Right renal cortex interstitium (tissue), 3 donors: ENCODE results near the gene IMPG2. TPM values are rescaled to one million over a fixed set of nuclear protein-coding genes. Genes with fewer than 3 reads are reported as not detected.
"Not testable (repeated sequence)": the region's sequence is repeated elsewhere in the genome, so short reads cannot be mapped to it uniquely, and the experiment has no call there.

ENCODE experiments used
- DNase-seq, 3 donors: peaks; one replicate each; pipeline ENCODE4 v3.0.0-alpha.2; 2013; ENCODE audit warnings: low read depth in 3 of 3, low spot score in 2 of 3
- polyA plus RNA-seq, 3 donors: library from polyadenylated mRNA; unstranded; fragments of 120-200 nt; gene quantifications; one replicate each; pipeline ENCODE4 v1.2.1, GENCODE V29; 2013; ENCODE audit not compliant: insufficient read length in 3 of 3

Gene IMPG2
- polyA plus RNA-seq: under 1 TPM; 0.33 to 0.58 (median 0.41) TPM

- no peak for DNase-seq
Measured at GRCh38 chr3:101320475-101320874, at the start of gene IMPG2. Gene IMPG2, minus strand, starts transcription at chr3:101320575. Its CDS starts 203 bp downstream, at chr3:101320372.

GRCh38 chr3:101362406-101362805 is 42.0 kb upstream of the IMPG2 start:
- no peak for DNase-seq

DNA sequence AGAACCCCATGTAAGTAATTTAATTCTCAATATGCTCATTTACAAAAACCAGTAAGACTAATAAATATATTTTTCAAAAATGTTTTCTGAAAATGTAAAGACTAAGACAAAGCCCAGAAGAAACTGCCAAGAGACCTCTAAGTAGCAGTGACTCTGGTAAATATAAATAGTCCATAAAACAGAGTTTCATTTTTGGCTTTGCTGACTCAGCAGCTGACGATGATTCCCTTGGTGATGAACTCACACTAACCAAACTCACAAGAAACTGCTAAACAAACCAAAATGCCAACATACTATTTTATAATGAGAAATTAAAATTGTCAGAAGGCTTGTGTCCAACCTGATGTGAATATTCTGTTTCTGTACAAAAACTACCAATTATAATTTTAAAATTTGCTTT is 31.5 kb upstream of the IMPG2 start:
- DNase-seq: no peak

DNA sequence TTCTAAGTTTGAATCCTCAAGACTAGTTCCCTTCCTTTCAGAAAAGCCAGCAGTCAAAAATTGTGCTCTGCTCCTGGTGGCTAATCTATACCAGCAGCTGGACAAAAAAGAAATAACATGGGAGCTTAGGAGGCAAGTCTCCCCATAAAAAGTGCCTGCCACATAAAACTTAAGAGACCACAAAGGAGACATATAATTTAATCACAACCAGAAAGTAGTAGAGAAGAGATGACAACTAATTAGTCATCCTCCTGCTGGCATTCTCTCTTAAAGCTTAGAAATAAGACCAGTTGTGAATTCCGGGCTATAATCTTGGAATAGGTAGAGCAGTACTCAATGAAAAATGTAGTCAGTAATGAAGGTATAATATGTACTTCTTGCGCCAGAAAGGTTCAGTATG is 20.2 kb upstream of the IMPG2 start:
- no peak for DNase-seq

DNA sequence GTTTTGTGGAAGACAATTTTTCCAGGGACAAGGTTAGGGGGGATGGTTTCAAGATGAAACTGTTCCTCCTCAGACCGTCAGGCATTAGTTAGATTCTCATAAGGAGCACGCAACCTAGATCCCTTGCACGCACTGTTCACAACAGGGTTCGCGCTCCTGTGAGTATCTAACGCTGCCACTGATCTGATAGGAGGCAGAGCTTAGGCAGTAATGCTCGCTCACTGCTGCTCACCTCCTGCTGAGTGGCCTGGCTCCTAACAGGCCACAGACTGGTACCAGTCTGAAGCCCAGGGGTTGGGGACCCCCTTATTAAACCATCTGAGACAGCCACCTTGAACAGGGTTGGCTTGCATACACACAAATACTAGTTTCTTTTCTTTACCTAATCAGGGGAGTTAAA is 13.5 kb upstream of the IMPG2 start:
- no peak for DNase-seq

GRCh38 chr3:101329016-101329673 is 8.8 kb upstream of the IMPG2 start:
- DNase-seq: no peak

- DNase-seq: no peak
Measured at GRCh38 chr3:101325393-101326134, 5.2 kb upstream of the IMPG2 start.

DNA sequence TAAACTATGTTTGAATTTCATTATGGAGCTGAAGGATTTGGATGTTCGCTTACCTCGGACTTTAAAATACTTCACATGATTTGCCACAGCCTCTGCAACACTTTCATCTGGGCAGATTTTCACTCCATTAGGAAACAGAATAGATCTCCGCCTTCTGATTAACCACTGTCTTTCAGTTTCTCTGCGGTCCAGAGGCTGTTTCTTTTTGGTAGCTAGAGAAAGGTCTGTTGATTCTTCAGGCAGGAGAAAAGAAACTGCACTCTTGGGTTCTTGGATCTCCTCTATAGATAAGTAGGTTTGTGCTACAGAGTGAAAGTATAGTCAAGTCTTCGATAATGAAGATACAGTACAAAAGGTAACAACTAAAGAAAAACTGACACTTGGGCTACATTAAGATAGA is 844 bp downstream of the IMPG2 start:
- DNase-seq: no peak

GRCh38 chr3:101312545-101312944 is 7.8 kb downstream of the IMPG2 start:
- DNase-seq: no peak

DNA sequence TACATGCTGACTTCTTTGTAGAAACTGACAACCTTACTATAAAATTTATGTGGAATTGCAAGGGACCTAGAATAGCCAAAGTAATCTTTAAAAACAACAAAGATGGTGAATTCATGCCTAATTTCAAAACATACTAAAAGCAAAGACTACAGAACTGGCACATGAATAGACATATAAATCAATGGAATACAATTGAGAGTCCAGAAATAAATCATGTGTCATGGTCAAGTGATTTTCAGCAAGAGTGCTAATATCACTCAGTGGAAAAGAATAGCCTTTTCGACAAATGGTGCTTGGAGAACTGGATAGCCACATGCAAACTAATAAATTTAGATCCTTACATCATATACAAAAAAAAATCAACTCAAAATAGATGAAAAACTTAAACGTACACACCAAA is 8.7 kb downstream of the IMPG2 start:
- DNase-seq: no peak

- DNase-seq: no peak
Measured at GRCh38 chr3:101310978-101311375, 9.4 kb downstream of the IMPG2 start.

- DNase-seq: not testable (repeated sequence)
Measured at GRCh38 chr3:101308147-101308772, 12.1 kb downstream of the IMPG2 start.

GRCh38 chr3:101303836-101304235 is 16.5 kb downstream of the IMPG2 start:
- DNase-seq: no peak

- DNase-seq: no peak
Measured at GRCh38 chr3:101303089-101303731, 17.2 kb downstream of the IMPG2 start.

DNA sequence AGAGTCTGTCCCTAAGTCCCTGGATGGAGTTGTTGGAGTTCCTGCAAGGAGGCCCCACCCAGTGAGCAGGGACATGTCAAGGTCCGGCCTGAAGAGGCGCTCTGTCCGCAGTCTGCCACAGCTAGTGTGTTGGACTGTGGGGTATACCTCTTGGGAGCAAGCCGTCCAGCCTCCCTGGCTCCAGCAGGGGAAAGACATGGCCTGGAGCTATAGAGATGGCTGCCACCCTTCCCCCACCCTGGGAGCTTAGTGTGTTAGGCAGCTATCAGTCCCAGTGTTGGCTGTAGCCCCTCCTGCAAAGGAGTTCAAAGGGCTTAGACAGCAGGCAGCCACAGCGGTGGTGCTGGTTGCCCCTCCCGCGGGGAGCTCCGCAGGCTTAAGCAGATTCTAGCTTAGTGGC is 20.3 kb downstream of the IMPG2 start:
- no peak for DNase-seq

DNA sequence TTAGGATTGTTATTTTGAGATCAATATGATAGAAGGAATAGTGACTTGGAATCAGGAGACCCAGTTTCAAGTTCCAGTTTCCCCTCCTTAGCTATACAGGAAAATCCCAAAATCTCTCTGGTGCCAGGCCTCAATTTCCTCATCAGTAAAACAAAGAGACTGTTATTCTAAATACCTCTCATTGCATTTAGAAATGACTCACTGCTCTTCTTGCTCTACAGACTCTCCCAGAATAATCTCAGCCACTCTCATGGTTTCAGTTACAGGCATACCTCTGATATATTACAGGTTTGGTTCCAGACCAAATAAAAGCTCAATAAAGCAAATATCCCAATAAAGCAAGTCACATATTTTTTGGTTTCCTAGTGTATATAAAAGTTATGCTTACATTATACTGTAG is 28.3 kb downstream of the IMPG2 start:
- DNase-seq: no peak

DNA sequence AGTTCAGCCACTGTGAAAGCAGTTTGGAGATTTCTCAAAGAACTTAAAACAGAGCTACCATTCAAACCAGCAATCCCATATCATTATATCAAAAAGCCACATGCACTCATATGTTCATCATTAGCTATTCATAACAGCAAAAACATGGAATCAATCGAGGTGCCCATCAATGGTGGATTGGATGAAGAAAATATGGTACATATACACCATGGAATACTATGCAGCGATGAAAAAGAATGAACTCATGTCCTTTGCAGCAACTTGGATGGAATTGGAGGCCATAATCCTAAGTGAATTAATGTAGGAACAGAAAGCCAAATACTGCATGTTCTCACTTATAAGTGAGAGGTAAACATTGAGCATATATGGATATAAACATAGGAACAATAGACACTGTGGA is 32.1 kb downstream of the IMPG2 start:
- DNase-seq: no peak

- no peak for DNase-seq
Measured at GRCh38 chr3:101284757-101285156, 35.6 kb downstream of the IMPG2 start.

- DNase-seq: no peak
Measured at GRCh38 chr3:101281521-101282030, 38.8 kb downstream of the IMPG2 start.

- DNase-seq: no peak
Measured at GRCh38 chr3:101279765-101280385, 40.5 kb downstream of the IMPG2 start.

- DNase-seq: no peak
Measured at GRCh38 chr3:101279162-101279561, 41.2 kb downstream of the IMPG2 start.
